CD14-positive monocyte (primary cell): ENCODE data around the gene C6orf163. TPM values are rescaled to one million over a fixed set of nuclear protein-coding genes. Genes with fewer than 3 reads are reported as not detected.

ENCODE experiments used
- polyA plus RNA-seq, 3 donors: library from polyadenylated mRNA; depleted of rRNA in 1 of 3; unstranded in 2 of 3; stranded (reverse) in 1 of 3; fragments of 300-500 nt in 2 of 3; fragments of >200 nt in 1 of 3; fragmentation: Illumina TruSeq in 2 of 3; gene quantifications; 1 replicate in 2 of 3; 2 replicates in 1 of 3; pipeline ENCODE4 v1.2.3, GENCODE V29; 2012 to 2021

The C6orf163 gene
- polyA plus RNA-seq, 3 donors, result 0.26 to 0.27 TPM; not detected in 1

Other genes with a start within 250 kb of the C6orf163 start
- gene CGA, start 249.7 kb upstream of the C6orf163 start, polyA plus RNA-seq, result not detected
- gene ZNF292, start 189.2 kb upstream of the C6orf163 start, polyA plus RNA-seq, result 1 to 10 TPM; 4.8 to 7.7 (median 7.6) TPM
- 1 to 10 TPM; 2.0 to 8.2 (median 5.9) TPM for gene SMIM8, start 22.2 kb upstream of the C6orf163 start, polyA plus RNA-seq
- not detected for gene GJB7, start 15.5 kb upstream of the C6orf163 start, polyA plus RNA-seq
- not detected for gene CFAP206, start 63.2 kb downstream of the C6orf163 start, polyA plus RNA-seq
- 100 to 1,000 TPM in 1 of 3 donors, 10 to 100 TPM in 2; 44.6 to 103 (median 90.6) TPM for gene SLC35A1, start 128.2 kb downstream of the C6orf163 start, polyA plus RNA-seq
- 10 to 100 TPM in 2 of 3 donors, 1 to 10 TPM in 1; 8.6 to 33.0 (median 27.3) TPM for gene RARS2, start 245.2 kb downstream of the C6orf163 start, polyA plus RNA-seq
- gene ORC3, start 245.3 kb downstream of the C6orf163 start, polyA plus RNA-seq, result 10 to 100 TPM in 2 of 3 donors, 1 to 10 TPM in 1; 9.1 to 20.7 (median 16.2) TPM